ENCODE measurements around the gene TOM1L2.
"Not testable (repeated sequence)": the region's sequence is repeated elsewhere in the genome, so short reads cannot be mapped to it uniquely, and the experiment has no call there.

TOM1L2 gene

GRCh38 chr17:17919169-17920107, 52.8 kb downstream of the TOM1L2 start:
- ATAC-seq = peak; percentile 81

- no peak for ATAC-seq
Observed at GRCh38 chr17:17917394-17917793, 54.8 kb downstream of the TOM1L2 start.

GRCh38 chr17:17915183-17915582, 57.0 kb downstream of the TOM1L2 start:
- no peak for ATAC-seq

GRCh38 chr17:17913695-17914332, 58.4 kb downstream of the TOM1L2 start:
- ATAC-seq = peak; percentile 63 to 79

- not testable (repeated sequence) for ATAC-seq
Observed at GRCh38 chr17:17912336-17912735, 59.9 kb downstream of the TOM1L2 start.

- ATAC-seq = no peak
Observed at GRCh38 chr17:17911001-17911613, 61.1 kb downstream of the TOM1L2 start.

- no peak for ATAC-seq
Observed at GRCh38 chr17:17910060-17910459, 62.1 kb downstream of the TOM1L2 start.

GRCh38 chr17:17909078-17909477, 63.1 kb downstream of the TOM1L2 start:
- no peak for ATAC-seq

- ATAC-seq = no peak
Observed at GRCh38 chr17:17907469-17907868, 64.7 kb downstream of the TOM1L2 start.

- ATAC-seq = no peak
Observed at GRCh38 chr17:17906418-17907215, 65.6 kb downstream of the TOM1L2 start.

GRCh38 chr17:17905036-17905320, 67.2 kb downstream of the TOM1L2 start:
- no peak for ATAC-seq

- no peak for ATAC-seq
Observed at GRCh38 chr17:17904166-17905035, 67.8 kb downstream of the TOM1L2 start.

- ATAC-seq = no peak
Observed at GRCh38 chr17:17902877-17903276, 69.3 kb downstream of the TOM1L2 start.

- ATAC-seq = no peak
Observed at GRCh38 chr17:17902376-17902775, 69.8 kb downstream of the TOM1L2 start.

GRCh38 chr17:17900615-17901520, 71.3 kb downstream of the TOM1L2 start:
- ATAC-seq = no peak

GRCh38 chr17:17899486-17899885, 72.7 kb downstream of the TOM1L2 start:
- ATAC-seq = no peak

GRCh38 chr17:17898673-17899072, 73.5 kb downstream of the TOM1L2 start:
- ATAC-seq = no peak

GRCh38 chr17:17897442-17897841, 74.8 kb downstream of the TOM1L2 start:
- no peak for ATAC-seq

- no peak for ATAC-seq
Observed at GRCh38 chr17:17896746-17897145, 75.5 kb downstream of the TOM1L2 start.

- no peak for ATAC-seq
Observed at GRCh38 chr17:17893801-17894644, 78.2 kb downstream of the TOM1L2 start.

All from activated CD4-positive, CD25-positive, alpha-beta regulatory T cell treated with anti-CD3 and anti-CD28 coated beads, Interleukin-2, amount 50 U/mL, for 24 hours (primary cell).